ENCODE measurements around the gene SOCS4.

DNA sequence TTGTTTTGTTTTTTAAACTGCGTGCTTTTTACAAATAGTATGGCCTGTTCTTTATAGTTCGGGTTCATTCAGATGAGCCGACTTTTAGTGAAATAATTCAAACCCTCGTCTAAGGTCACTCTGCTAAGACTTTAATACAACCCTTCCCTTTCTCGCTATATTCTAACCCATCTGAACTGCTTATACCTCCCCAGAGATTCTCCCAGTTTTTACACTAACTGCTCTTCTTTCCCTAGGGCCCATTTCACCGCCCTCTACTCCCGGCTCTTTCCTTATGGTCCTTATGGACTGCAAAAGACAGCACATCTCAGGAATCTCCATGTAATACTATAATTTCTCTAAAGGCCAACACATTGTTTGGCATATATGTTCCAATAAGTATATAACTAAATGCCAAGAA is 26.5 kb downstream of the SOCS4 start:
- TF ChIP-seq, protein P1, sequence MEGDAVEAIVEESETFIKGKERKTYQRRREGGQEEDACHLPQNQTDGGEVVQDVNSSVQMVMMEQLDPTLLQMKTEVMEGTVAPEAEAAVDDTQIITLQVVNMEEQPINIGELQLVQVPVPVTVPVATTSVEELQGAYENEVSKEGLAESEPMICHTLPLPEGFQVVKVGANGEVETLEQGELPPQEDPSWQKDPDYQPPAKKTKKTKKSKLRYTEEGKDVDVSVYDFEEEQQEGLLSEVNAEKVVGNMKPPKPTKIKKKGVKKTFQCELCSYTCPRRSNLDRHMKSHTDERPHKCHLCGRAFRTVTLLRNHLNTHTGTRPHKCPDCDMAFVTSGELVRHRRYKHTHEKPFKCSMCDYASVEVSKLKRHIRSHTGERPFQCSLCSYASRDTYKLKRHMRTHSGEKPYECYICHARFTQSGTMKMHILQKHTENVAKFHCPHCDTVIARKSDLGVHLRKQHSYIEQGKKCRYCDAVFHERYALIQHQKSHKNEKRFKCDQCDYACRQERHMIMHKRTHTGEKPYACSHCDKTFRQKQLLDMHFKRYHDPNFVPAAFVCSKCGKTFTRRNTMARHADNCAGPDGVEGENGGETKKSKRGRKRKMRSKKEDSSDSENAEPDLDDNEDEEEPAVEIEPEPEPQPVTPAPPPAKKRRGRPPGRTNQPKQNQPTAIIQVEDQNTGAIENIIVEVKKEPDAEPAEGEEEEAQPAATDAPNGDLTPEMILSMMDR (IDR thresholded peaks at IDR 0.05) = no peak
- TF ChIP-seq POLR2A (IDR thresholded peaks at IDR 0.05) = no peak

All from adrenal gland (tissue), 5 donors.